Mesenteric fat pad (tissue), 1 donor: ENCODE data around the gene NEUROD4. TPM values are rescaled to one million over a fixed set of nuclear protein-coding genes. Genes with fewer than 3 reads are reported as not detected.

Experiments
- DNase-seq: peaks from one replicate; pipeline ENCODE4 v3.0.0-alpha.2; 2020; ENCODE audit warnings: low spot score
- total RNA-seq: library from RNA; stranded (reverse); fragmentation: NEBNext Ultra II Directional; extraction: Animal tissue kit (Norgen Biotek cat#: 25700); gene quantifications from one replicate; pipeline ENCODE4 v1.2.1, GENCODE V29; 2021
- donor health status: DM: yes; HTN: yes; CAD: no.

Gene NEUROD4
- total RNA-seq, 1 donor from 2014 or later: not detected

GRCh38 chr12:55058776-55059175, 39.0 kb downstream of the NEUROD4 start:
- no peak for DNase-seq

- DNase-seq: no peak
Observed at GRCh38 chr12:55060470-55060869, 40.7 kb downstream of the NEUROD4 start.

GRCh38 chr12:55061024-55061423, 41.2 kb downstream of the NEUROD4 start:
- no peak for DNase-seq

GRCh38 chr12:55063291-55063690, 43.5 kb downstream of the NEUROD4 start:
- no peak for DNase-seq

- DNase-seq: no peak
Observed at GRCh38 chr12:55065535-55065934, 45.8 kb downstream of the NEUROD4 start.

- no peak for DNase-seq
Observed at GRCh38 chr12:55067701-55068100, 47.9 kb downstream of the NEUROD4 start.

- DNase-seq: no peak
Observed at GRCh38 chr12:55068416-55069010, 48.7 kb downstream of the NEUROD4 start.

- no peak for DNase-seq
Observed at GRCh38 chr12:55072083-55072482, 52.3 kb downstream of the NEUROD4 start.

GRCh38 chr12:55073043-55074022, 53.6 kb downstream of the NEUROD4 start:
- no peak for DNase-seq

GRCh38 chr12:55074806-55075205, 55.0 kb downstream of the NEUROD4 start:
- DNase-seq: no peak

Other genes with a start within 250 kb of the NEUROD4 start
- not detected for gene MUCL1, start 165.5 kb upstream of the NEUROD4 start, total RNA-seq
- 0.48 TPM for gene TESPA1, start 35.2 kb upstream of the NEUROD4 start, total RNA-seq
- not detected for gene OR9K2, start 106.4 kb downstream of the NEUROD4 start, total RNA-seq
- gene OR10A7, start 201.1 kb downstream of the NEUROD4 start, total RNA-seq: not detected
- gene OR6C74, start 224.6 kb downstream of the NEUROD4 start, total RNA-seq: not detected